PC-9 (cell line): ENCODE data around the gene MT1B. TPM values are rescaled to one million over a fixed set of nuclear protein-coding genes. Genes with fewer than 3 reads are reported as not detected.

Source experiments
- Bru-seq: library from RNA; stranded (reverse); fragments of 400-500 nt; gene quantifications from one replicate; lab custom pipeline; 2021; lab: Mats Ljungman, UMichigan
- BruChase-seq, 2 experiments: library from RNA; stranded (reverse); fragments of 400-500 nt; gene quantifications; one replicate each; lab custom pipeline; 2021; lab: Mats Ljungman, UMichigan
- BruUV-seq: library from RNA; stranded (reverse); fragments of 400-500 nt; replicated peaks from 2 replicates; lab custom pipeline; 2021; lab: Mats Ljungman, UMichigan
- CTCF ChIA-PET: fragments of 300-600 bp; sonication (Branson Sonifier 250); formaldehyde crosslinking; loops from one replicate; lab custom pipeline; 2022; ENCODE audit warnings: antibody characterized with exemption; lab: Charles Lee
- POLR2A ChIA-PET: fragments of 300-600 bp; sonication (Branson Sonifier 250); formaldehyde crosslinking; loops from one replicate; lab custom pipeline; 2022; ENCODE audit warnings: antibody characterized with exemption; ENCODE audit not compliant: unreplicated experiment; lab: Charles Lee
- DNase-seq, 2 experiments: peaks; one replicate each; pipeline versions ENCODE4 v3.0.0 to v3.0.0-alpha.2; 2015 to 2022; ENCODE audit warnings: mixed read lengths in 1 of 2
- H2AFZ ChIP-seq: fragments of 200-600 bp; sonication (generic); 2 replicates; pipeline ENCODE4 v1.8.1; 2017; ENCODE audit warnings: antibody characterized with exemption
- H3F3A ChIP-seq: fragments of 200-600 bp; sonication (generic); 2 replicates; pipeline ENCODE4 v1.8.1; 2017; ENCODE audit warnings: antibody characterized with exemption, mild to moderate bottlenecking, low read depth; ENCODE audit not compliant: insufficient read depth
- H3K27ac ChIP-seq: fragments of 200-600 bp; sonication (generic); 2 replicates; pipeline ENCODE4 v1.6.1; 2016; ENCODE audit warnings: mixed run types
- H3K27me3 ChIP-seq: fragments of 200-600 bp; sonication (generic); 2 replicates; pipeline ENCODE4 v1.6.1; 2016; ENCODE audit warnings: low read depth, mixed run types; ENCODE audit not compliant: insufficient read depth
- H3K36me3 ChIP-seq: fragments of 200-600 bp; sonication (generic); 2 replicates; pipeline ENCODE4 v1.6.1; 2016; ENCODE audit warnings: low read depth, mixed run types
- H3K4me1 ChIP-seq: fragments of 200-600 bp; sonication (generic); replicated peaks from 2 replicates; pipeline ENCODE4 v1.6.1; 2016; ENCODE audit warnings: mixed run types; ENCODE audit not compliant: insufficient read depth
- H3K4me2 ChIP-seq: fragments of 200-600 bp; sonication (generic); 2 replicates; pipeline ENCODE4 v1.6.1; 2017; ENCODE audit warnings: mixed run types
- H3K4me3 ChIP-seq: fragments of 200-600 bp; sonication (generic); 2 replicates; pipeline ENCODE4 v1.6.1; 2016; ENCODE audit warnings: mixed run types
- H3K79me2 ChIP-seq: fragments of 200-600 bp; sonication (generic); 2 replicates; pipeline ENCODE4 v1.6.1; 2017; ENCODE audit warnings: low read depth, mixed run types
- H3K9me2 ChIP-seq: fragments of 200-600 bp; sonication (generic); 2 replicates; pipeline ENCODE4 v1.8.1; 2017; ENCODE audit warnings: mild to moderate bottlenecking; ENCODE audit not compliant: insufficient read depth
- H3K9me3 ChIP-seq: fragments of 200-600 bp; sonication (generic); 2 replicates; pipeline ENCODE4 v1.8.1; 2016; ENCODE audit warnings: low read depth; ENCODE audit not compliant: insufficient read depth
- H4K20me1 ChIP-seq: fragments of 200-600 bp; sonication (generic); 2 replicates; pipeline ENCODE4 v1.8.1; 2017; ENCODE audit not compliant: insufficient read depth
- EZH2 ChIP-seq: fragments of 200-600 bp; sonication (generic); IDR thresholded peaks from 2 replicates; pipeline ENCODE4 v1.8.0; 2017; ENCODE audit warnings: antibody characterized with exemption, low read depth
- intact Hi-C: fragments of 100-400 bp; cut with micrococcal nuclease; formaldehyde crosslinking; loops from one replicate; pipeline ENCODE4 v1.10.0; 2022; ENCODE audit not compliant: unreplicated experiment
- long read RNA-seq: library from polyadenylated mRNA; stranded (forward); transcript quantifications from one replicate; pipeline ENCODE4 v2.0.0, GENCODE V29; 2022
- total RNA-seq: library from RNA; stranded (reverse); gene quantifications from 2 replicates; pipeline ENCODE4 v1.2.3, GENCODE V29; 2021
- TF ChIP-seq, protein P1 (sequence below): fragments of 200-600 bp; sonication (generic); conservative IDR thresholded peaks from 2 replicates; pipeline ENCODE4 v1.6.1; 2017; ENCODE audit warnings: mixed run types, antibody characterized with exemption, mild to moderate bottlenecking, moderate library complexity

The MT1B gene
- total RNA-seq (not detected in 2 replicates), Bru-seq, nascent RNA (not detected), BruChase-seq, experiment 1, labeled RNA remaining after a 2-hour chase (not detected), BruChase-seq, experiment 2, labeled RNA remaining after a 6-hour chase (not detected)
- long read RNA-seq, result 0 reads

- no peak for TF ChIP-seq EZH2
- TF ChIP-seq, protein P1, sequence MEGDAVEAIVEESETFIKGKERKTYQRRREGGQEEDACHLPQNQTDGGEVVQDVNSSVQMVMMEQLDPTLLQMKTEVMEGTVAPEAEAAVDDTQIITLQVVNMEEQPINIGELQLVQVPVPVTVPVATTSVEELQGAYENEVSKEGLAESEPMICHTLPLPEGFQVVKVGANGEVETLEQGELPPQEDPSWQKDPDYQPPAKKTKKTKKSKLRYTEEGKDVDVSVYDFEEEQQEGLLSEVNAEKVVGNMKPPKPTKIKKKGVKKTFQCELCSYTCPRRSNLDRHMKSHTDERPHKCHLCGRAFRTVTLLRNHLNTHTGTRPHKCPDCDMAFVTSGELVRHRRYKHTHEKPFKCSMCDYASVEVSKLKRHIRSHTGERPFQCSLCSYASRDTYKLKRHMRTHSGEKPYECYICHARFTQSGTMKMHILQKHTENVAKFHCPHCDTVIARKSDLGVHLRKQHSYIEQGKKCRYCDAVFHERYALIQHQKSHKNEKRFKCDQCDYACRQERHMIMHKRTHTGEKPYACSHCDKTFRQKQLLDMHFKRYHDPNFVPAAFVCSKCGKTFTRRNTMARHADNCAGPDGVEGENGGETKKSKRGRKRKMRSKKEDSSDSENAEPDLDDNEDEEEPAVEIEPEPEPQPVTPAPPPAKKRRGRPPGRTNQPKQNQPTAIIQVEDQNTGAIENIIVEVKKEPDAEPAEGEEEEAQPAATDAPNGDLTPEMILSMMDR, result no peak
- Histone ChIP-seq H3K79me2 (no peaks in the 10 kb centered on the region), H3K36me3 (no peaks in the 10 kb centered on the region), H3K27ac (no peak within 1 kb of the TSS), H4K20me1 (peaks cover 5% of the 10 kb centered on the region; the same call in 1 of the 2 replicates), H3K4me3 (no peak within 1 kb of the TSS), H3K4me2 (no peak within 1 kb of the TSS), H2AFZ (no peak within 1 kb of the TSS), H3F3A (peaks cover 36% of the 10 kb centered on the region; the same call in 1 of the 2 replicates), H3K9me2 (no peaks in the 10 kb centered on the region), H3K27me3 (0 out of 2 replicates have a peak, but pooled peaks cover 3% of the 10 kb centered on the region), H3K9me3 (no peaks in the 10 kb centered on the region), H3K4me1 (peaks cover 30% of the 10 kb centered on the region)
- POLR2A ChIA-PET, result no interaction called here
- intact Hi-C loops, result no loop called here
- no peak for DNase-seq
- CTCF ChIA-PET, result no interaction called here
- no TSS peak for BruUV-seq
Measured at GRCh38 chr16:56651586-56651985, at the start of gene MT1B. Gene MT1B (plus strand): TSS chr16:56651886. CDS start chr16:56651954, 68 bp downstream.

- Histone ChIP-seq H3K9me3 (no peaks in the 10 kb centered on the region), H2AFZ (no peak overlapping the region), H3K4me3 (no peak overlapping the region), H3K4me1 (peaks cover 46% of the 10 kb centered on the region), H3K4me2 (no peak overlapping the region), H3K79me2 (no peaks in the 10 kb centered on the region; the same call in 1 of the 2 replicates), H3K27ac (no peak overlapping the region), H3F3A (peaks cover 41% of the 10 kb centered on the region), H3K27me3 (no peaks in the 10 kb centered on the region), H3K36me3 (no peaks in the 10 kb centered on the region), H4K20me1 (no peaks in the 10 kb centered on the region), H3K9me2 (no peaks in the 10 kb centered on the region)
- BruUV-seq, result no TSS peak
- ChIA-PET CTCF (interaction anchor here (0.5 to 1.4 kb wide), 7 partner anchors 12 to 901 kb away, joined by 3 to 14 read pairs (median 5); partner anchors contain the start of gene MT1F), POLR2A (interaction anchor here (0.6 to 0.7 kb wide), 2 partner anchors 97 to 259 kb away, joined by 7 to 11 read pairs; no protein-coding TSS in a partner anchor)
- intact Hi-C loops, result loop anchor here (10.0 kb wide), 1 partner anchor 269 kb away; no protein-coding TSS in a partner anchor
- peak in 1 of 2 experiments; percentile 61 for DNase-seq
- TF ChIP-seq, protein P1, result peak; percentile 59; the same call in 1 of the 2 replicates
- no peak for TF ChIP-seq EZH2
Measured at GRCh38 chr16:56603589-56603988, 48.1 kb upstream of the MT1B start.

DNA sequence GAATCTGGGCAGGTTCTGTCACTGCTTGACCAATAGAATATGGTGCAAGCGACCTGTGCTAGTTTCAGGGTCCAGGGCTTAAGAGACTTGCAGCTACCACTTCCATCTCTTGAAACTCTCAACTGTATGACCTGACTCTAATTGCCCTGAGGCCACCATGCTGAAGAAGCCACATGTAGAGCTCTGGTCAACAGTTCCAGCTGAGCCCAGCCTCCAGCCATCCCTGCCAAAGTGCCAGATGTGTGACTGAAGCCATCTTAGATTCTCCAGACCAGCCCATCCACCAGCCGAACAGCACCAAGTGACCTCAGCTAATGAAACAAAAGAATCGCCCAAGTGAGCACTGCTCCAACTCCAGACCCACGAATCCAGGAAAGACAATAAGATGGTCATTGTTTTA, 46.7 kb upstream of the MT1B start:
- H3F3A ChIP-seq, result peaks cover 51% of the 10 kb centered on the region
- H3K27me3 ChIP-seq, result no peaks in the 10 kb centered on the region
- H3K4me2 ChIP-seq, result no peak overlapping the region
- no peaks in the 10 kb centered on the region for H3K36me3 ChIP-seq
- H2AFZ ChIP-seq, result no peak overlapping the region
- no peaks in the 10 kb centered on the region for H3K9me2 ChIP-seq
- no peaks in the 10 kb centered on the region for H4K20me1 ChIP-seq
- H3K79me2 ChIP-seq, result no peaks in the 10 kb centered on the region; the same call in 1 of the 2 replicates
- peak overlapping the region; percentile 95 for H3K27ac ChIP-seq
- H3K9me3 ChIP-seq, result no peaks in the 10 kb centered on the region
- intact Hi-C loops, result loop anchor here (5.0 to 10.0 kb wide), 2 partner anchors 270 to 1133 kb away; no protein-coding TSS in a partner anchor
- H3K4me1 ChIP-seq, result peaks cover 60% of the 10 kb centered on the region
- DNase-seq, result no peak
- TF ChIP-seq EZH2, result no peak
- TF ChIP-seq, protein P1, result no peak
- no peak overlapping the region for H3K4me3 ChIP-seq
- ChIA-PET POLR2A (no interaction called here), CTCF (interaction anchor here (0.6 kb wide), 1 partner anchor 487 kb away, joined by 9 read pairs; the partner anchor contains the start of gene CPNE2)
- no TSS peak for BruUV-seq
